ENCODE data around the gene INPP5A. TPM values are rescaled to one million over a fixed set of nuclear protein-coding genes. Genes with fewer than 3 reads are reported as not detected.

Gene INPP5A
- total and polyA plus RNA-seq, 10 of the 15 experiments (the other 5 are each of a cell fraction or from before 2014, with no cell fraction given): 0.52 to 15.0 (median 6.3) TPM

- no peak for TF ChIP-seq CEBPZ (IDR thresholded peaks at IDR 0.05; ENCODE audit: low read depth, low read length)
- no peak for TF ChIP-seq MYB (IDR thresholded peaks at IDR 0.05; ENCODE audit: borderline replicate concordance, low read depth, low read length)
- no peak for TF ChIP-seq RBBP5 (conservative IDR thresholded peaks at IDR 0.05)
- TF ChIP-seq NR2C2 (IDR thresholded peaks at IDR 0.05; ENCODE audit: borderline replicate concordance, control insufficient read depth, insufficient read length, low read depth): no peak
- no peak for TF ChIP-seq IRF3 (IDR thresholded peaks at IDR 0.05)
- TF ChIP-seq PKNOX1 (IDR thresholded peaks at IDR 0.05): no peak
- no peak for TF ChIP-seq MYC (IDR thresholded peaks at IDR 0.05; ENCODE audit: insufficient read depth, insufficient read length, insufficient replicate concordance, low read length, severe bottlenecking)
Observed at GRCh38 chr10:132809232-132810140, 271.9 kb downstream of the INPP5A start (continued).

Measured in GM12878 (cell line).